GM12892 (cell line): Measurements from ENCODE around the gene NLRX1.
"Not testable (repeated sequence)": the region's sequence is repeated elsewhere in the genome, so short reads cannot be mapped to it uniquely, and the experiment has no call there.

Source experiments
- POLR2A ChIP-seq: IDR thresholded peaks from 2 replicates; pipeline ENCODE4 v1.6.1; 2011; ENCODE audit warnings: low read depth, low read length, control low read depth
- POLR2AphosphoS5 ChIP-seq: IDR thresholded peaks from 2 replicates; pipeline ENCODE4 v1.6.1; 2011; ENCODE audit warnings: low read depth, low read length, control low read depth
- TAF1 ChIP-seq: IDR thresholded peaks from 2 replicates; pipeline ENCODE4 v1.6.1; 2011; ENCODE audit warnings: low read depth, mild to moderate bottlenecking, control low read depth, low read length, borderline replicate concordance

DNA sequence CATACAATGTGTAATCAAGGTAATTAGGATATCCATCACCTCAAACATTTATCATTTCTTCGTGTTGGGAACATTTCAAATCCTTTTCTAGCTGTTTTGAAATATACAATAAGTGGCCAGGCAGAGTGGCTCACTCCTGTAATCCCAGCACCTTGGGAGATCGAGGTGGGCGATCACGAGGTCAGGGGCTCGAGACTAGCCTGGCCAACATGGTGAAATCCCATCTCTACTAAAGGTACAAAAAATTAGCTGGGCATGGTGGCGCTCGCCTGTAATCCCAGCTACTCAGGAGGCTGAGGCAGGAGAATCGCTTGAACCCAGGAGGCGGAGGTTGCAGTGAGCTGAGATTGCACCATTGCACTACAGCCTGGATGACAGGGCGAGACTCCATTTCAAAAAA is 29.2 kb upstream of the NLRX1 start:
- TF ChIP-seq POLR2A, TAF1, POLR2AphosphoS5: not testable (repeated sequence)
